Measurements from ENCODE around the gene KLLN.
"Not testable (repeated sequence)": the region's sequence is repeated elsewhere in the genome, so short reads cannot be mapped to it uniquely, and the experiment has no call there.

The KLLN gene

DNA sequence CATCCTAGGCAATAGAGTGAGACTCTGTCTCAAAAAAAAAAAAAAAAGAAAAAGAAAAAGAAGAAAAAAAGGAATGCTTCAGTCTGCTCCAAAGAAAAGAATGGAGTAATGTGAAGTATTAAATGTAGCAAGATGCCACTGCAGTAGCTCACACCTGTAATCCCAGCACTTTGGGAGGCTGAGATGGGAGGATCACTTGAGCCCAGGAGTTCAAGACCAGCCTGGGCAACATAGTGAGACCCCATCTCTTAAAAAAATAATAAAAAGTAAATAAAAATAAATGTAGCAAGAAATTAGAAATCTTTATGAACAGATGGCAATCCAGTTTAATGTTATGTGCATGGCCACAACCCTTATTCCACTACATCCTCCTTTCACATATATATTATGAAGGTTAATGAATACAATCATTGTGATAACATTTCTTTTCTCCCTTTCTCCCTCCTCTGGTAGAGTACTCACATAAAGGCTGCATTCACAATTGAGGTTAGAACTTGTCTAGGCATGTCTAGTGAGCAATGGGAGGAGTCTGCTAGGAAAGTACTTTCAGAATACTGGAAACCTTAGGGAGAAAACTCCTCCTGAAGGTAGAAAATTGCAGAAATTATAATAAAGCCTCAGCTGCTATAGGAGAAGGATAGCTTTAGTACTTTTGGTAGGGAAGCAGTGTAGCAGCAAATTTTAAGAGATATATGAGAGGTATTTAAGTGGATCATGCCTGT, 20.4 kb downstream of the KLLN start:
- no peak for DNase-seq (ENCODE audit: low spot score)

DNA sequence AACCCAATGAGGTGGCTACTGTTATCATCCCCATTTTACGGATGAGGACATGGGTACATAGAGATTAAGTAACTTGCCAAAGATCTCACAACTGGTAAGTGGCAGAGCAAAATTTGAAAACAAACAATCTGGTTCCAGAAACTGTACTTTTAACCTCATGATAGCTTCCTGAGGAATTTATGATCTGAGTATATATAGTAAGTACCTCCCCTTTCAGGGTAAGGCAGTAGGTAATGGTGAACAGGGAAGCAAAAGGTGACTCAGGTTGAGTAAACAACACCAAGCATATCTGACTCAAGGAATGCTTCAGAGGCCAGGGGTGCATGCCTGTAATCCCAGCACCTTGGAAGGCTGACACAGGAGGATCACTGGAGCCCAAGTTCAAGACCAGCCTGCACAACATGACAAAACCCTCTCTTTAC, 21.1 kb downstream of the KLLN start:
- no peak for DNase-seq (ENCODE audit: low spot score)

DNA sequence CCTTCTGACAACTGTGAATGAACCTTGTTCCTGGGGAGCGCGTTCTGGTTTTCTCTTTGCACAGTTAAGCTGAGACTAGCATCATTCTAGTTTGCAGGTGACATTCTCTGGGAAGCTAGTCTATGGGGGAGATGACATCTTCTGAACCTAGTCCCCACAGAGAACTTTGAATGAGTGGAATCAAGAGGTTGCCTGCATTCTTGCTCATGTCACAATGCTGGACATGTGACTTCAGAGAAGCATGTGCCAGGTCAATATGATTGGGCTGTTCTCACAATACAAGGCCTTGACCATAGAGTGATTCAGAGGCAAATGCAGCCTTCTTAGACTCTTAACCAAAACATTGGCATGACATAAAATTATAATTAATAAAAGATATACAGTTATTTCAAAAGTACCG, 22.1 kb downstream of the KLLN start:
- DNase-seq (ENCODE audit: low spot score): no peak

DNA sequence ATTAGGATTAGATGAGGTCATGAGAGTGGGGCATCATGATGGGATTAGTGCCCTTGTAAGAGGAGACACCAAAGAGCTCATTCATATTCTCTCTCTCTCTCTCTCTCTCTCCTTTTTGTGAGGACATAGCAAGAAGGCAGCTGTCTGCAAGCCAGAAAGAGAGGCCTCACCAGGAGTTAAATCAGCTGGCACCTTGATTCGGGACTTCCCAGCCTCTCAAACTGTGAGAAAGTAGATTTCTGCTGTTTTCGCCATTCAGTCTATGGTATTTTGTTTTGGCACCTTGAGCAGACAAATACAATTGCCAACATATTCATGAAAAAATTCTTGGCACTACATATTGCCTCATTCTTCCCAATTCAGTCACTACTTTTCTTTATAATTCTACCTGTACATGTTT, 24.7 kb downstream of the KLLN start:
- no peak for DNase-seq (ENCODE audit: low spot score)

DNA sequence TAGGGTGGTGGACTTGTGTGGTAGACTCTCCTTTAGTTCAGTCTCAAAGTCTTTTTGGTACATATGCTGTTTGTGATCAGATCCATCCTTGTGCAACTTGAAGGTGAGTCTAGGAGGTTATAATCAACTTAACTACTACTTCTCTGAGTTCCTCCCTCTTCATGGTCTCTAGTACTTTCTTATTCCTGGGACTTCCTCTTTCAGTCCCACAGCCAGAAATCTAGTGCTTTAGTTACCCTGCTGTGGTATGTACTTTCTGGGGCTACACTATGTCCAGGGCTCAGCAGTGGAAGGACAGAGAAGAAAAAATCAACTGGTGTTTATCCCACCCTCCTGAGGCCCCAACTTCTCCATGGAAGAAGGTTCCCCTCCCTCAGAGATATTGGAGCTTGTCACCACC, 25.9 kb downstream of the KLLN start:
- DNase-seq (ENCODE audit: low spot score): no peak

DNA sequence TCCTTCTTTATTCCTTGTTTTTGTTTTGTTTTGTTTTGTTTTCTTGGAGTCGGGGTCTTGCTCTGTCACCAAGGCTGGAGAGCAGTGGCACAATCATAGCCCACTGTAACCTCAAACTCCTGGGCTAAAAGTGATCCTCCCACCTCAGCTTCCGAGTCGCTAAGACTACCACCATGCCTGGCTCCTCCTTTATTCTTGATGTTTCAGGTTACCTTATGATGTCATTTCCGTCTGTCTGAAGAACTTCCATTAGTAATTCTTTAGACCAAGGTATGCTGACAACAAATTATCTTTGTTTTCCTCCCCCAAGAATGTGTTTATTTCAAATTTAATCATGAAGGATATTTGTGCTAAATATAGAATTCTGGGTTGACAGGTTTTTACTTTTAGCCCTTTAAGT, 27.2 kb downstream of the KLLN start:
- DNase-seq (ENCODE audit: low spot score): no peak

DNA sequence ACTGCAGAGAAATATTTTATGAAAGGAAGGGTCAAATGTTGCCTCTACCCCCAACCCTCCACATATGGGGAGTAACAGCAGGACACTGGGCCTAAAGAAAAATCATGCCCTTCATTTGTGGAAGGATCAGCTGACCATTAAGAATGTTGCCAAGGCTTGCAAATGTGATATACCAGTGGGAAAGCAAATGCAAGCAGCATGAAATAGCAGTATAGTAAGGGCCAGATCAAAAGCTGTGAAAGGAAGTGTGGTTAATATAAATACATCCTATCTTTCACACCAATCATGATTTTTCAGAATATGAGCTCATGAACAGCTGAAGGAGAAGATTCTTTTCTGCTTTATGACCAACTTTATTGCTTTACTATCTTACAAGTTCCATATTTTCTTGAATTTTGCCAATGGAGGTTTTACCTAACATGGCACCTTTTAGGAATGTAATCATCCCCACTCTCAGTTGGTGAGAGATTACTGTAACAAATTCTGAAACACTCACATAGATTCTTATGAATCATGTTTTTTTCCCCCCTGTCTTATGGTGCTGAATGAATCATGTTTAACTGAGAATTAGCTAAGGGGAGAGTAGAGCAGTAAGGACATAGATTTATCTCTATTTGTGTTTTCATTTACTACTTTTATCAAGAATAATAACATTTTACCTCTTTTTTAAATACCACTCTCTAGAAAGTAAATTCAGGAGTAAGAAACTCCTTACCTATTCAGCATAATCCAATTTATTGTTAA, 33.2 kb downstream of the KLLN start:
- DNase-seq (ENCODE audit: low spot score): no peak

DNA sequence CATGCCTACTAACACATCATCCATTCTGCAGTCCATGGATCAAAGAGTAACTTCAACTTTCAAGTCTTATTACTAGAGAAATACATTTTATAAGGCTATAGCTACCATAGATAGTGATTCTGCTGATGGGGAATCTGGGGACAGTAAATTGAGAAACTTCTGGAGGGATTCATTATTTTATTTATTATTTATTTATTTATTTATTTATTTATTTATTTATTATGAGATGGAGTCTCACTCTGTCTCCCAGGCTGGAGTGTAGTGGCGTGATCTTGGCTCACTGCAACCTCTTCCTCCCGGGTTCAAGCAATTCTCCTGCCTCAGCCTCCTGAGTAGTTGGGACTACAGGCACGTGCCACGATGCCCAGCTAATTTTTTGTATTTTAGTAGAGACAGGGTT, 34.3 kb downstream of the KLLN start:
- DNase-seq (ENCODE audit: low spot score): not testable (repeated sequence)

DNA sequence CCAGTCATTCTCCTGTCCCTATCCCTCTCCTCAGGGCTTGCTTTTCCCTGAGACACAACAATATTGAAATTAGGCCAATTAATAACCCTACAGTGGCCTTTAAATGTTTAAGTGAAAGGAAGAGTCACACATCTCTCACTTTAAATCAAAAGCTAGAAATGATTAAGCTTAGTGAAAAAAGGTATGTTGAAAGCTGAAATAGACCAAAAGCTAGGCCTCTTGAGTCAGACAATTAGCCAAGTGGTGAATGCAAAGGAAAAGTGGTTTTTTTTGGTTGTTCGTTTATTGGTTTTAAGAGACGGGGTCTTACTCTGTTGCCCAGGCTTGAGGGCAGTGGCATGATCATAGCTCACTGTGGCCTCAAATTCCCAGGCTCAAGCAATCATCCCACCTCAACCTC, 35.7 kb downstream of the KLLN start:
- no peak for DNase-seq (ENCODE audit: low spot score)

DNA sequence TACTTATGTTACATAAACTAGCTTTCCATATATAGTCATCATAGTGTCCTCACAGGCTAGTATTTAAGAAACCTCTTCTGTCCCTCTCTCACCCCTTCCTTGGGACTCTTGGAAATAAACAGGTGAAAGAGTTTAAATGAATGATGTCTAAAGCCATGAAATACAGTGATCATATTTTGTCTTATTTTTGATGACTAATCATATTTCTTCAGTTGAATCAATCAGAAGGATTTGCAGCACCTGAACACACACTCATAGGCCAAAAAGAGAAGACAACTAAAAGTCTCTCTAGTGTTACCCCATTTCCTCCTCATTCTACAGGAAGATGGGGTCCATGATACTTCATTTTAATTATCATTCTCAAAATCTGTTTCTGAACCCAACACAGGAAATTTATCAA, 36.7 kb downstream of the KLLN start:
- DNase-seq (ENCODE audit: low spot score): no peak

DNA sequence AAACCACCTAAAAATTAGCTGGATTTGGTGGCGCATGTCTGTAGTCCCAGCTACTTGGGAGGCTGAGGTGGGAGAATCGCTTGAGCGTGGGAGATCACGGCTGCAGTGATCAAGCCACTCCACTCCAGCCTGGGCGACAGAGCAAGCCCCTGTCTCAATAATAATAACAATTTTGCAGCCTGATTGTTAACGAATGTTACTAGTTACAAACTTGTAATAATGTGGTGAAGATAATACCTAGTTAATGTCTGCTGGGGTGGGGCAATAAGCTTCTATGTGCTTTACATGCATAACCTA, 44.1 kb downstream of the KLLN start:
- no peak for DNase-seq (ENCODE audit: low spot score)

DNA sequence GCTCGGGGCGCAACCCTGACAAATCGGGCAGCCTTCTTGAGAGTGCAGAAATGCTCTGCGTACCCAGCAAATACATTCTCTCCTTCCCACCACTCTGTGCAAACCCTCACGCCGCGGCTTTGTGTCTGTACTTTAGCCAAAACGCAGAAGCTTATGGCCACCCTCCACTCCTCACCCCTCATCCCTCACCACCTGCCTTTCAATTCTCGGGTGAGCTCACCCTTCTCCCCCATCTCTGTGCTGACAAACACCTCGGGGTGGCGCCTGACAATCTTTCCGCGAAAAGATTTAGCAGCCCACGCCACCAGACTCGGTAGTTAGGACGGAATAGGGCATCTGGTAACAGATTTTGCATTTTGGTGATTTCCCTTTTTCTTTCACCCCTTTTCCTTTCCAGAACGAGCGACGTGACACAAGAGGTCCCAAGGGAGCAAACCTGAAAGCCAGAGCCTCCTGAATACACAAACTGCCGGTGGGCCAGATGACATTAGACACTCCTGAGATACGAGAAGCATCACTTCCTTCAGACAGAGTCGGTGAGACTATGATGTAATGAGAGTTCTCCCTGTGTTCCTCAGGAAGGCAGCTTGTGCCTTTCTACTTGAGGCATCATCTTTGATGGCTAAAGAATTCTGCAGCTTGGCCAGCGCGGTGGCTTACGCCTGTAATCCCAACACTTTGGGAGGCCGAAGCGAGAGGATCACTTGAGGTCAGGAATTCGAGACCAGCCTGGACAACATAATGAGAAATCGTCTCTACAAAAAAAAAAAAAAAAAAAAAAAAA, 44.6 kb downstream of the KLLN start:
- DNase-seq (ENCODE audit: low spot score): peak; percentile 69

DNA sequence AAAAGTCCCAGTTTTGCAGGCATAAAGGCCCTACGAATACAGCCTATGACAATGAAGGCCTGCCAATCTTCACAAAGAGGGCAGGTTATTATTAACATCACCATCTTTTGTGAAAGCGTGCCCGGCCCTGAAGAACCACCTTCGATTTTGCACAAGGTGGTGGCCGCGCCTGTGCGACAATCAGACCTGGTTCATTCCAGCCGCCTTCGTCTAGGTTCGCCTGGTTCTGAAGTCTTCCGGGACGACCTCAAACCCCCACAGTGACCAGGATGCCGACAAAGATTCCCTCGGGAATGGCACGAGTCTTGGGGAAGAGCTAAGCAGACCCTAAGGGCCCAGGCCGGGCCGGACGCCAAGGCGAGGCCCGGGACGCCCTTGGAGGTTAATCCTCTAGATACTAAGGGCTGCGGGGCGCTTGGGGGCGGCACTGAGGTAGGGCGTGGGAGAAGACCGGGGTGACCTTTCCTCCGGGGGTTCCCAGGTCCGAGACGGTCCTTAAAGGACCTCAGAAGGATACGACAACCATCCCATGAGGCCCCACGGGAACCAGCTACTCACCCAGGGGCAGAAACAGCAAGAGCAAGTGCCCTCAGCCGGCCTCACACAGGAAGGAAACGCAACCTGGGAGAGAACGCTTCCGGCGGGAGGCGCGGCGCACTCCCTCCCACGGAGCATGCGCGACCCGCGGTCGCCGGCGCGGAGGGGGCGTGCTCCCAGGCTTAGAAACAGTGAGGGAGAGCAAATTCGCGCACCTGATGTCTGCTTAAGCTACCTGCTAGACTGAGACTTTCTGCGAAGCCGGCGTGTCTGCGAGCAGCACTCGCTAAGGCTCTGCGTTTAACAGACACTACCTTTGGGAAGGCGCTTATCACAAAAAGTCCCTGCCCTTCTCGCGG, 45.5 kb downstream of the KLLN start, which contains the start of gene ATAD1:
Gene ATAD1, minus strand, starts transcription at position 618 of the 896 bp plus-strand sequence. CDS start 3,627 bp downstream, outside the sequence.
- peak; percentile 88 for DNase-seq (ENCODE audit: low spot score)

DNA sequence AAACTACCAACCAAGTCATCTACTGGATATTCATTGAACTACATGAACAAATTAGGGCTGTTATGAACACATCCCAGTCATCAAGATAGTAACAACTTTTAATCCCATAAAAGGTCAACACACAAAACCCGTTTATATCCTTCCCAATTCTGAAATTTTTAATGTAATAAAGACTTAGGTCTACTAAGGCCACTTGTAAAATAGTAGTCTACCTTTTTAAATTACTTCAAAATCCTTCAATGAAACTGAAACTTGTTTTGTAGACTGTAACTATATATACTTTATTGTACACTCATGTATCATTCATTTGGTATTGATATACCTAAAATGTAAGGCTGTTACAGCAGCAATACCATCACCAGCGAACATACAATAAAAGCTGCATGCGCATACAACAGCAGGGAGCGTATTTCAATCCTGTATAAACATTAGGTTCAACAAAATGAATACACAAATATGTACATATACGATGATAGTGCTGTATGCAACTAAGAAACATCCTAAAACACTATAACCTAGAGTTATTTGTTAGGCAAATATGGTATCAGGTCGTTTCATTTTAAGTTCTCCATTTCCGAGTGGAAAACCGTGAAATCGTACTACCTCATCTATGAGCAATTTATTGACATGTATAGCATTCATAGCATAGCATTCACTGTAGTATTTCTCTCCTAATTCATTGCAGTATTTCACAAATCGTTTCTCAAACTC, 46.3 kb downstream of the KLLN start:
- DNase-seq (ENCODE audit: low spot score): no peak

DNA sequence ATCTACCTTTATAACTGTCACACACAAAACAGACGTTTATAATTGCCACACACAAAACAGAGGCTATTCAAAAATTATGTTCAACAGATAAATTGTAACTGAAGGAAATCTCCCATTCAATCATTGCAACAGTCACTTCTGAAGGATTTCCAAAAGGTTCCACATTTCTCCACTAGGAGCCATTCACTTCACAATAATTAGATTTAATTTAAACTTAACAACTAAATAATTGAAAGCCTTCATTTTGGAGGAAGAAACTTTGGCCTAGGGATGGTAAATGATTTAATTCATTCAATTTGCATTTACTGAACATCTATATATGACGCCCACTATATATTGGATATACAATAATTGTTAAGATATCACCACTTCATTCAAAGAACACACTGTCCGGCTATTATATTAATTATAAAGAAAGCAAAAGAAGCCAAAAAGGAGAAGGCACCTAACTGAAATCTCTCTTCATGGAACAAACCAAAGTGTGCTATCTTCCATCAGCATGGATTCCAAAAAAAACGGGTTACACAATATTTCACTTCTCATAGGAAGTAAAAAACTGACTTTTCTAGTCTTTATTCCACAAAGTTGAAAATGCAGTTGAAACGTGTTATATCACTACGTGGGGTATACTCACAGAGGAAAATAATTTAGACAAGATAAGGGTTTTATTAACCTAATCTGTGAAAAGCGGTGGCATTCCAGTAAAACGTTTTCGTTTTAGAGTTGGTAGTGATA, 47.0 kb downstream of the KLLN start:
- DNase-seq (ENCODE audit: low spot score): no peak
